HG02981 (cell line): ENCODE measurements around the gene CAST.
"Not testable (repeated sequence)": the region's sequence is repeated elsewhere in the genome, so short reads cannot be mapped to it uniquely, and the experiment has no call there.

Experiments
- ATAC-seq: cut with Tn5 transposase; IDR thresholded peaks from one replicate; pipeline ENCODE4 v1.9.1; 2021; ENCODE audit warnings: mild to moderate bottlenecking, moderate library complexity; ENCODE audit not compliant: unreplicated experiment

CAST gene

DNA sequence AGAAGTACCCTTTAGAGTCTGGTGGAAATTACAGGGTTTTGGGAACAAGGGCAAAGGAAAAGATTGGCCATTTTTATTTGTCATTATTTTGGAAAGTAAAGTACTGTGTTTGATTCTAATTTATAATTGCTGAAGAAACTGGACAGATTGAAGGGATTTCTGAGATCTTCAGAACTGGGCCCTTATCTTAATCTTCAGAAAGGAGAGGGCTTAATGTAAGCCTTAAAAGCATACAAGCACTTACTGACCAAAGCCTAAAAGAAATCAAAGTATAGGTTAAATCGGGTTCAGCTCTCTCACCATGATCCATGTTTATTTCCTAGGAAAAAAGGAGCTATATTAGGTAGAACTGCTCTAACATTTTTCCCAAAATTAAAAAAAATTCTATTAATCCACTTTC is 109.9 kb downstream of the CAST start:
- ATAC-seq: no peak

DNA sequence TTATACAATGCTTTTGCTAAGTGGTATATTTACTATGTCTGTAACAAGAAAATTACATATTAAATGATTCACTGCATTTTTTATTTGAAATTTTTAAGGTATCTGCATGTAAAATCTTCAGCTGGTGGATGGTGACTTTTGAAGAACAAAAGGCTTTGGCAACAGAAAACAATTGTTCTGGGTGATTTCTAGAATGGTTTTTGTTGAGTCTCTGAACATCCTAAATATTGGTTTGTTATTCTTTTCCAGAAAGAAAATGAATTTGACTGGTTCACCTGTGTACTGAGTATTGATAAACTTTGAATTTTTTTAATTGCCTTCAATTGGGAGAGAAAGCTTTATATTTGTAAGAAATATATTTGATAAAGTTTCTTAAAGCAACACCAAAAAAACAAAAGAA is 110.4 kb downstream of the CAST start:
- ATAC-seq: no peak

- ATAC-seq: no peak
Measured at GRCh38 chr5:96775050-96775449, 112.9 kb downstream of the CAST start.

DNA sequence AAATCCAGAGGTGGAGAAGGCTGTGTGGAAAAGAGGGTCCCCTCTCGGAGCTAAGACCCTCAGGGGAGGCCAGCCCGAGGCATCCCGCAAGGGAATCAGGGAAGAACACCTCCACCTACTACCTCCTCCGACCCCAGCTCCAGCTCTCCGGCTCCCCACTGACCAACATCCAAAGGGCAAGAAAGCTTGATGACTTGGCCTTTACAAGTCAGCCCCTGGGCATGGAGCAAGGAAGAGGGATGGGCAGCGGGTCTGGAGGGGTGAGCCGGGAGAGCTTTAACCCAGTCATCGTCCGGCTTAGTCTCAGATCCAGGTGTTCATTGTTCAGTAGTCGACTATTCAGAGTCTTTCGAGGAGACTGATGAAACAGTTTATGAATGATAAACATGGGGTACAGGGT is 113.5 kb downstream of the CAST start:
- ATAC-seq: no peak

GRCh38 chr5:96776621-96777020 is 114.4 kb downstream of the CAST start:
- no peak for ATAC-seq

- ATAC-seq: no peak
Measured at GRCh38 chr5:96778409-96778808, 116.2 kb downstream of the CAST start.

DNA sequence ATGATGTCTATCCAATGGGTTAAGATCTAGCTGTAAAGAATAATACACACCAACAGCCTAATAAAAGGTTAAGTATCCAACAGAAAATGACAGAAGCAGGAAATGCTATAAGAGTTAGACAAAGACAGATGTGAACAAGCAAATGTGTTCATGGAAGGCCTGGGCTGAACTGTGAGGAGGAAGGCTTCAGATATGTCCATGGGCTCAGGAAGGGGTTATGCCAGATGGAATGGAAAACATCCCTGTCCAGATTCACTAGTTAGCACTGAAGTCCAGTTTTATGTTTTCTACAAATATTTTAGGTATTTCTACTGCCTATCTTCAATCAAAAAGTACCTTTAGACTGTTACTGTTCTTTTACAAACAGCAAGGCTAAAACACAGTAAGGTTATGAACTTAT is 118.5 kb downstream of the CAST start:
- no peak for ATAC-seq

DNA sequence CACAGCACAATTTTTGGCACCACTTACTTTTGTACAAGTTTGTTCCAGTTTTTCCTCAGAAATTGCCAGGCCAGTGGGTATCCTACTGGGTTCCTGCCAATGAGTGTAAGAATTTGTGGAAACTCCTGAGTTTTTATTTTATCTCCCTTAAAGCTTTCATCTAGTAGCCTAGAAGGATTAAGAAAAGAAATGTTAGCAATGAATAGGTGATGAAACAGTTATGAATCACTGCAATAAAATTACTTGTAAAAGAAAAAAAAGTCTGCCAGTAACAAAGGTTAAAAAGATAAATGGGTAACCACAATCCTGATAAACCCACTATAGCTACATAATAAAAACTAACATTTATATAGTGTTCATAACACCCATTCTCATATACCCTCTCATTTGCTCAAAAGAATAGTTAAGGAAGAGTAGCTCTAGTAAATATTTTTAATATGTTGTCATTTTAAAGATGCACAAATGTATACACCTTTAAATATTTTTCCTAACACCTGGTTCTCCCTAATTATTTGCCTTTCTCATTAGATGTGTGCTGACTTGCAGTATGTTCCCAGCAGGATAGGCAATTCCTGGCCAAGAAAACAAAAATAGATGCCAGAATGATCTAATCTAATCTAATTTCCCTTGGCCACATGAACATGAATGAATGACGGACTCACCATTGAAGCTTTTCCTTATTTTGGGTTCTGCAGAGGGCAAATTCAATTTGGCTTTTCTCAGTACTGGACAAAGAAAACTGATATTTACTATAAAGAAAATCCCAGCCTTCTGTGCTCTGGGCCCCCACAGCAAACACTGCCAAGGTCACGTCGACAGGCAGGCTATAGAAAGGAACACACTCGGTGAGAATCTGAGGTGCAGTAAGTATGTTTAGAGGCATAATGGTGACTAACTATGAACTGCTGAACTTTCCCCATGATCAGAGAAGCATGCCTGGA is 119.1 kb downstream of the CAST start:
- ATAC-seq: no peak

DNA sequence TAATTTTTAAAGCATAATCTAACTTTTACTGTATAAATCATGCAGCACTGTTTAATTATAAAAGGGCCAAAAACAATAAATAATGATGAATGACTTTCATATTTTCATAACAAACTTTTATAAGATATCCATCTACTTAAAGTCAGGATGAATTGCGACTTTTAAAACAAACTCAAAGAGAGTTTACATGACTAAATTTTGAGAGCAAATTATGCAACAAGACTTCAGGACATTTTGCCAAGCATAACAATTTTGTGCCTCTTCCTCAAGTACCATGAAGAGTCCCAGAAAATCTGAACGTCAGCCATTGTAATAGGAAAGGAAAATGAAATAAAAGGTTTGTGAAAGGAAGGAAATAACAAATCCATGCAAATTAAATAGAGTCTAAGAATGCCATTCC is 121.2 kb downstream of the CAST start:
- no peak for ATAC-seq

DNA sequence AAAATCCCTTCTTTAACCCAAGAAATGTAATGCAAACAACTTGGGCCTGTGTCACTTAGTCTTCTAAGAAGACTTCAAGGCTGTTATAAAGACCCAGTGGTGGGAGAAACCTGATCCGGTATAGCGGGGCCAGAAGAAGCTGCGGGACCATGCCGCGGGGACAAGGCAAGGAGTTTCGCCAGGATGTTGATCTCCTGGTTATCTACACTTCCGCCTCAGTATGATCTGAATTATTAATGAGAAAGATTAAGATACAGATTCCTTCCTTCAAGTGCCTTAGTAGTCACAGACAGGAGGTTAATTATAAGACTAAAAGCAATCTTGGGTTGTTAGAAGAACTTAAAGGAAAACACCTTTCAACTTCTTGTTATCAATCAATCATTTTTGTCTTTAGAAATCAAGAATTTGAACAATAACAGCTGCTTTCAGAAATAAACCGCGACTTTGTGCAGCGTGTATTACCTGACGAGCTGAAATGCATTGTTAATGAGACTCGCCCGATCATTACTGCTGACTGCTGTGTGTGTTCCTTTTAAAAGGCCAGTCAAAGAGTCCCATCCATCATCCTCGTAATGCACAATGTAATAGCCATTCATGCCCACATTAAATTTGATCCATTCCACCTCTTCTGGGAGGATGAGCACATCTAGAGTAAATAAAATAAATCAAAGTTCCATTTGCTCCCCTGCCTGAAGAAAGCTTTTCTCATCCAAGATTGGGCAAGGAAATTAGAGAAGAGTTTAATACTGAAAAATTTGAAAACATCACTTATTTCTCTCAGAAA is 123.3 kb downstream of the CAST start:
- no peak for ATAC-seq

DNA sequence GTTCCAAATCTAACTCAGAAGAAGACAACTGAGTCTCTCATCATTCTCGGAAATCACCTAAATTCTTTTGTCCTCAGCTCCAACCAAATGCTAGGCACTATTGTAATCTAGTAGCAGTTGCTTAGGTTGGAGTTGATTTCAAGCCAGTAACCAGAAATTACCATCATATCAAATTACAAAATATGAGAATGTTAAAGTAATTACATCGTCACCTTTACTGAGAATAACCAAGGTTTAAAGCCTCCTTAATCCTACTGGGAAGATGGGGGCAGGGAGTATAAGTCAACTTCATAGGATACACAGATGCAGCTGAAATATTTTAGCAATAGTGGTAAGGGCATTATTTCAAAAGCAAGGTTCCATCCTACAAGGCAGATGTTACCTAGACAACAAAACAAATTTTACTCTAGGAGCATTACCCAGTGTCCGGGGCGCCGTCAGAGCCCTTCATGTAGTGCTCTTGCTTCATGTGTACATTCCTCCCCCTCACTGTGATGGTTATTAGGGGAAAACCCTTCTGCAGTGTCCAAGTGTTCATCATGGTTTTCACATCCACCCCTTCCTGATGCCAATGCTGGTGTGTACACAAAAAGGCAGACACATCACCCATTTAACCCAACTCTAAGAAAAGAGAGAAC is 126.1 kb downstream of the CAST start:
- ATAC-seq: no peak

DNA sequence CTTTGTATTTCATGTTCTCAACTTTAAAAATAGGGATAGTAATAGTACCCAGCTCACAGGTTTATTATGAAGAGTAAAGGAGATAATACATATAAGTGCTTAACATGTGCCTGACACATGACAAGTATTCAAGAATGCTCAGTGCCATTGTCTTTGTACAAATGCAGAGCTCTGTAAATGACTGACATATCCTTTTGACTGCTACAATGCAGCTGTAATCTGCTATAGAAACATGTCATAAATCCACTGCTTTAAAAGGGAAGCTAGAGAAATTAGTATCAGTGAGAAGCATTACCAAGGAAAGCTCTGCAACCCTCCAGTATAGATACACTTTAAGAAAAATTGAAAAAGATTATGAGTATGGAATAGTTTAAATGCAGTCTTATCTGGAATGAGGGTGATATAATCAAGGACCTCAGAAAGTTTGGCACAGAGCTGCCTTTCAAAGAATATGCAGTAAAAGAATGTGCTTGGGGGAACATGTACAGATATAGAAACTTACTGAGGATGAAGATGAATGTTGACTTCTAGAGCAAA is 127.7 kb downstream of the CAST start:
- no peak for ATAC-seq

DNA sequence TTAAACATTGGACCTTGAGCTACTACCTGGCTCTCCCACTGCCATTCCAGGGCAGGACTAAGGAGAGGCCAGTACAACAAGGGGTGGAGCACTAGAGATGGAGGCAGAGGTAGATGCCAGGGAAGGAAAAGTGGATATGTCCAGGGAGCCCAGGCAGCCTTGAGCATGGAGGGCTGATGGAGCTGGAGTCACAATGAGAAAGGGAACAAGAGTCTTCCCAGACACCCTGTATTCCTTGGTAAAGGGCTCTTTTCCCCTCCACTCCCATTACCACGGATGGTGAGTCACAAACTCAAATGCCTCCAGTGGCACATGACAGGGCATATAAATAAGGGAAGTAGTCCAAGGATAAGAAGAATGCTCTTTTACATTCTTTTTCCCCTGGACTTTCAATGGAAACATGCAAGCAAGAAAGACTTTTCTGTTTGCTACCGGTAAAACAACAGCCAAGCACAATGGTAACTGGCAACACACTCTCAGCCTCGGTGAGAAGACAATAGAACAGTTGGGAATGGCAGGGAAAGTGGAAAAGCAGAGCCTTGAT is 128.9 kb downstream of the CAST start:
- ATAC-seq: no peak

DNA sequence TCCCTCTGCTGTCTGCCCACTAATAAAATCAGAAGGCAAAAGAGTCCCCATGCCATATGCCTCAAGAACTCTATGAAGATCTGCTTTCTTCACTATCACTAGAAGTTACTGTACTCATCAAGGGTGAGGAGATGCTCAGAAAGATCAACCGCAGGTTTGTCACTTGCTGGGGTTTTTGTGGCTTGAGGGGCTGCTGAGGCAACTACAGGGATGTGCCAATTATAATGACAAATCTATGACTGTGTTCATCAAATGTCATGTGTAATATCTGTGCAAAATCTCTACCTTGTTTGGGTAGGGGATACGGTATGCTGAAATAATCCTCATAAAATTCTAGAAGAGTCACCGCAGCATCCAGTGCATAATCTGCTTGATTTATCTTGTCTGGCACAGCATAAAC is 132.6 kb downstream of the CAST start:
- no peak for ATAC-seq

DNA sequence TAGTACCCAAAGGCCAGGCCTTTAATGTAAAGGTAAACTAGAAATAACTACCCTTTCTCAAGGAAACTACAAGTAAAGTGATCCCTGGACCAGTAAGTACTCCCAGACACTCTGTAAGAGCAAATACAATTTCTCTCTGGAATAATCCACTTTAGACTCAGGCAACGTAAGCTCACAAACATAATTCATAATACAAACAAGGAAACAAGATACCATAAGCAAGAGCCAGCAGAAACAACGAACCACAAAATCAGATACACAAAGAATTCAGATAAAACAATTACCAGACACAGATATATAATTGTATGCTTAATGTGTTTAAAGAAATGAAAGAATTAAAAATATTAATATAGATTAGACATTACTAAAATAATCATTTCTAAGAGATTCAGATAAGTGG is 133.4 kb downstream of the CAST start:
- no peak for ATAC-seq

DNA sequence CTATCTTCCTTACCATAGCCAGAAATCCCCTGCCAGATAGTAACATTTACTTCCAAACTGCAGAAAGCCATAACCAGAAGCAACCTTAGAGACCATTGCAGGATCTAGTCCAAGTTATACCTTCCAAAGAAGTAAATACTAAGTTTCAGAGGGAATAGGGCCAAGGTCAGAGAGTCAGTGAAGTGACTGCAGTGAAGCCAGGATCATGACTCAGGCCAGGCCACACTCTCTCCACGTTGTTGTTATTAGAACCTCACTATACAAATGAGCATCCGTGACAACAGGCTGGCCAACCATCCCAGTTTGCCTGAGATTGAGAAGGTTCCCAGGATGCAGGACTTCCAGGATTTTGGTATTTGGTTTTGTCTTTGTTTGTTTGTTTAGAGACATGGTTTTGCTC is 134.3 kb downstream of the CAST start:
- no peak for ATAC-seq

- ATAC-seq: not testable (repeated sequence)
Measured at GRCh38 chr5:96801718-96802117, 139.5 kb downstream of the CAST start.

DNA sequence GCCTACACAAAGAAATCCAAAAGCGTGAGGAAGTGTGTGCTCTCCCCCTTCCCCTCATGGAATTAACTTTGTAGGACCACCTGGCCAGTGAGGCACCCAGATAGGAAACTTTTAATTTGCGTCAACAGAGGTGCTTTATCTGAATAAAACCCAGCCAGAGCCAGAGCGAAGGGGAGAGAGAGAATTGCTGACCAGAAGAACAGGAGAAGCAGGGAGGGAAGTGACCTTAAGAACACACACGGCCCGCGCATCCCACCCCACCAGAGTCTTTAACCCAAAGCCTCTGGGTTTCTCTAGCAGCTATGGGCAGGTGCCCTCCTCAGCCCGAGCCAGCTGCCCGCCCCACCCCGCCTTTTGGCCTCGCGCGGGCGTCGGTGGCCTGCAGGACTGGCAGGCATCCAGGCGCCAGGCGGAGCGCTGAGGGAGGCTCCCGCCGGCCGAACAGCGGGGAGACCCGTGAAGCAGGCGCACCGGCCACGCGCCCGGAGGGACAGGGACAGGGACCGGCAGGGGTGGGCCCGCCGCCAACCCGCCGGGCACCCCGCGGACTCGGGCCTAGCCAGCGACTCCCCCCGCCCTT is 145.0 kb downstream of the CAST start:
- peak; percentile 19 for ATAC-seq

GRCh38 chr5:96808541-96808828 is 146.3 kb downstream of the CAST start:
- no peak for ATAC-seq

- no peak for ATAC-seq
Measured at GRCh38 chr5:96808868-96809558, 146.8 kb downstream of the CAST start.
